H7 (cell line): ENCODE data around the gene CCDC150. TPM values are rescaled to one million over a fixed set of nuclear protein-coding genes. Genes with fewer than 3 reads are reported as not detected.

ENCODE experiments used
- DNase-seq: peaks from one replicate; pipeline ENCODE4 v3.0.0; 2012
- H3K27me3 ChIP-seq: 2 replicates; pipeline ENCODE4 v1.6.0; 2011; ENCODE audit warnings: mild to moderate bottlenecking, low read length; ENCODE audit not compliant: control insufficient read depth, insufficient read depth
- H3K36me3 ChIP-seq: replicated peaks from 2 replicates; pipeline ENCODE4 v1.5.1; 2011; ENCODE audit warnings: low read length; ENCODE audit not compliant: control insufficient read depth, insufficient read depth
- H3K4me3 ChIP-seq: 2 replicates; pipeline ENCODE4 v1.5.1; 2011; ENCODE audit warnings: low read depth, mild to moderate bottlenecking, control low read depth, low read length, moderate library complexity; ENCODE audit not compliant: insufficient read depth
- total RNA-seq: library from RNA; depleted of rRNA; stranded (reverse); fragments of >200 nt; shearing (Covaris generic); gene quantifications from 2 replicates; pipeline ENCODE4 v1.2.3, GENCODE V29; 2014; rRNA removed

CCDC150 gene
- total RNA-seq: 18.4 and 27.7 TPM in 2 replicates

- no peaks in the 10 kb centered on the region for H3K27me3 ChIP-seq
- DNase-seq: peak; percentile 95
- H3K36me3 ChIP-seq: no peaks in the 10 kb centered on the region
- H3K4me3 ChIP-seq: peak within 1 kb of the TSS; percentile 84
These were observed at the start of gene CCDC150 for GRCh38 chr2:196639180-196640030. Gene CCDC150, plus strand, starts transcription at chr2:196639715. Its CDS starts 52 bp downstream, at chr2:196639767.

GRCh38 chr2:196590286-196590685 is 49.2 kb upstream of the CCDC150 start:
- no peak overlapping the region for H3K4me3 ChIP-seq
- peaks cover 22% of the 10 kb centered on the region for H3K27me3 ChIP-seq
- no peak for DNase-seq
- H3K36me3 ChIP-seq: no peaks in the 10 kb centered on the region

GRCh38 chr2:196591004-196591403 is 48.5 kb upstream of the CCDC150 start:
- H3K4me3 ChIP-seq: no peak overlapping the region

GRCh38 chr2:196591621-196592022 is 47.9 kb upstream of the CCDC150 start:
- DNase-seq: no peak
- Histone ChIP-seq H3K27me3 (peaks cover 22% of the 10 kb centered on the region), H3K36me3 (no peaks in the 10 kb centered on the region), H3K4me3 (no peak overlapping the region)

More at GRCh38 chr2:196591004-196591403, 48.5 kb upstream of the CCDC150 start:
- DNase-seq: no peak
- Histone ChIP-seq H3K36me3 (no peaks in the 10 kb centered on the region), H3K27me3 (peaks cover 22% of the 10 kb centered on the region)

- H3K27me3 ChIP-seq: peaks cover 22% of the 10 kb centered on the region
- peak overlapping the region; percentile 76 for H3K4me3 ChIP-seq
- no peaks in the 10 kb centered on the region for H3K36me3 ChIP-seq
- DNase-seq: no peak
These were observed 47.1 kb upstream of the CCDC150 start for GRCh38 chr2:196592331-196592910.

GRCh38 chr2:196592911-196593881 is 46.3 kb upstream of the CCDC150 start, which contains the start of gene HECW2:
Gene HECW2, minus strand, starts transcription at chr2:196593554.
- peak; percentile 83 for DNase-seq
- Histone ChIP-seq H3K4me3 (peak within 1 kb of the TSS; percentile 76), H3K27me3 (peaks cover 22% of the 10 kb centered on the region), H3K36me3 (no peaks in the 10 kb centered on the region)

GRCh38 chr2:196594158-196594557 is 45.4 kb upstream of the CCDC150 start:
- DNase-seq: no peak
- Histone ChIP-seq H3K4me3 (no peak overlapping the region), H3K27me3 (peaks cover 22% of the 10 kb centered on the region), H3K36me3 (no peaks in the 10 kb centered on the region)

- Histone ChIP-seq H3K4me3 (no peak overlapping the region), H3K27me3 (peaks cover 16% of the 10 kb centered on the region), H3K36me3 (no peaks in the 10 kb centered on the region)
- no peak for DNase-seq
These were observed 42.0 kb upstream of the CCDC150 start for GRCh38 chr2:196597531-196597930.

- no peak for DNase-seq
- Histone ChIP-seq H3K4me3 (no peak overlapping the region), H3K27me3 (peaks cover 11% of the 10 kb centered on the region), H3K36me3 (no peaks in the 10 kb centered on the region)
These were observed 41.1 kb upstream of the CCDC150 start for GRCh38 chr2:196598412-196598811.

- Histone ChIP-seq H3K4me3 (no peak overlapping the region), H3K36me3 (no peaks in the 10 kb centered on the region), H3K27me3 (peaks cover 7% of the 10 kb centered on the region)
- no peak for DNase-seq
These were observed 40.7 kb upstream of the CCDC150 start for GRCh38 chr2:196598846-196599245.

GRCh38 chr2:196601430-196602306 is 37.8 kb upstream of the CCDC150 start:
- DNase-seq: peak; percentile 15
- Histone ChIP-seq H3K36me3 (no peaks in the 10 kb centered on the region), H3K4me3 (no peak overlapping the region), H3K27me3 (no peaks in the 10 kb centered on the region)

- Histone ChIP-seq H3K27me3 (no peaks in the 10 kb centered on the region), H3K36me3 (no peaks in the 10 kb centered on the region), H3K4me3 (no peak overlapping the region)
- DNase-seq: peak; percentile 13
These were observed 35.3 kb upstream of the CCDC150 start for GRCh38 chr2:196604196-196604595.

- no peak for DNase-seq
- no peaks in the 10 kb centered on the region for H3K27me3 ChIP-seq
- no peaks in the 10 kb centered on the region for H3K36me3 ChIP-seq
These were observed 33.0 kb upstream of the CCDC150 start for GRCh38 chr2:196606516-196606915.

More at GRCh38 chr2:196606516-196606915, 33.0 kb upstream of the CCDC150 start:
- no peak overlapping the region for H3K4me3 ChIP-seq
